ENCODE measurements around the gene ARG1. TPM values are rescaled to one million over a fixed set of nuclear protein-coding genes. Genes with fewer than 3 reads are reported as not detected.
"Not testable (repeated sequence)": the region's sequence is repeated elsewhere in the genome, so short reads cannot be mapped to it uniquely, and the experiment has no call there.

ARG1 gene
- total RNA-seq, 1 experiment from 2014 or later: not detected

DNA sequence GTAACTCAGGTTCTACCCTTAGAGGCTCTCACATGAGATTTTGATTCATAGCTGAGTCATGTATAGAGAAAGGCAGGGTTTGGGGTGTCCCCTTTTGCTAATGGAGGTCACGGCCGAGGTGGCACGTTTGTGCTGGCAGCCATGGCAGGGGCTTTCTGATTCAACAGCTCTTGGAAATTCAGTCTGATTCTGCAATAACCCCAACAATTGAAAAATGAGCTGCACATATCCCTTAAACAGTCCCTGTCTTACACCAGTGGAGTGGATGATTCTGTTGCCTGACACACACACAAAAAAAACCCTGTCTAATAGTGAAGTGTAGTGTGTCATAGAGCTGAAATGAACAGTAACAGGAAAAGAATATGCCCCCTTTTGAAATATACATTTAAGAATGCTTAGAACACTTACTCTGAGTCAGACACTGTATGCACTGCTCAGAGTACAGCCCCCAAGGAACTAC is 40.4 kb upstream of the ARG1 start:
- Histone ChIP-seq H3K4me2 (no peak overlapping the region), H3K9me3 (ENCODE audit: insufficient read depth, low read depth) (no peaks in the 10 kb centered on the region), H4K20me1 (ENCODE audit: insufficient read depth) (no peaks in the 10 kb centered on the region), H3K4me3 (no peak overlapping the region), H3K79me2 (ENCODE audit: low read depth) (no peaks in the 10 kb centered on the region), H3K9me2 (ENCODE audit: insufficient read depth) (no peaks in the 10 kb centered on the region), H3K27me3 (ENCODE audit: insufficient read depth, low read depth) (no peaks in the 10 kb centered on the region), H3K27ac (no peak overlapping the region), H3K36me3 (ENCODE audit: low read depth) (no peaks in the 10 kb centered on the region), H3F3A (ENCODE audit: insufficient read depth, low read depth) (no peaks in the 10 kb centered on the region), H3K4me1 (replicated peaks; ENCODE audit: insufficient read depth) (no peaks in the 10 kb centered on the region), H2AFZ (no peak overlapping the region)
- CTCF ChIA-PET: no interaction called here
- BruUV-seq (replicated peaks): no TSS peak
- intact Hi-C loops (cut with micrococcal nuclease; ENCODE audit: unreplicated experiment): loop anchor here (1.0 to 5.0 kb wide), 2 partner anchors 333 to 415 kb away; no protein-coding TSS in a partner anchor
- POLR2A ChIA-PET (ENCODE audit: unreplicated experiment): no interaction called here
- TF ChIP-seq, protein P1, sequence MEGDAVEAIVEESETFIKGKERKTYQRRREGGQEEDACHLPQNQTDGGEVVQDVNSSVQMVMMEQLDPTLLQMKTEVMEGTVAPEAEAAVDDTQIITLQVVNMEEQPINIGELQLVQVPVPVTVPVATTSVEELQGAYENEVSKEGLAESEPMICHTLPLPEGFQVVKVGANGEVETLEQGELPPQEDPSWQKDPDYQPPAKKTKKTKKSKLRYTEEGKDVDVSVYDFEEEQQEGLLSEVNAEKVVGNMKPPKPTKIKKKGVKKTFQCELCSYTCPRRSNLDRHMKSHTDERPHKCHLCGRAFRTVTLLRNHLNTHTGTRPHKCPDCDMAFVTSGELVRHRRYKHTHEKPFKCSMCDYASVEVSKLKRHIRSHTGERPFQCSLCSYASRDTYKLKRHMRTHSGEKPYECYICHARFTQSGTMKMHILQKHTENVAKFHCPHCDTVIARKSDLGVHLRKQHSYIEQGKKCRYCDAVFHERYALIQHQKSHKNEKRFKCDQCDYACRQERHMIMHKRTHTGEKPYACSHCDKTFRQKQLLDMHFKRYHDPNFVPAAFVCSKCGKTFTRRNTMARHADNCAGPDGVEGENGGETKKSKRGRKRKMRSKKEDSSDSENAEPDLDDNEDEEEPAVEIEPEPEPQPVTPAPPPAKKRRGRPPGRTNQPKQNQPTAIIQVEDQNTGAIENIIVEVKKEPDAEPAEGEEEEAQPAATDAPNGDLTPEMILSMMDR (conservative IDR thresholded peaks at IDR 0.05): no peak
- no peak for TF ChIP-seq EZH2 (IDR thresholded peaks at IDR 0.05; ENCODE audit: low read depth)
- no peak for DNase-seq

DNA sequence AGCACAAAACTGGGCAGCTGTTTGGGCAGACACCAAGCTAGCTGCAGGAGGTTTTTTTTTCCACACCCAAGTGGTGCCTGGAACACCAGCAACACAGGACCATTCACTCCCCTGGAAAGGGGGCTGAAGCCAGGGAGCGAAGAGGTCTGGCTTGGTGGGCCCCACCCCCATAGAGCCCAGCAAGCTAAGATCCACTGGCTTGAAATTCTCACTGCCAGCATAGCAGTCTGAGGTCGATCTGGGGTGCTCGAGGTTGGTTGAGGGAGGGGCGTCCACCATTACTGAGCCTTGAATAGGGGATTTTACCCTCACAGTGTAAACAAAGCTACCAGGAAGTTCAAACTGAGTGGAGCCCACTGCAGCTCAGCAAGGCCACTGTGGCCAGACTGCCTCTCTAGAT is 34.4 kb upstream of the ARG1 start:
- CTCF ChIA-PET; H3K9me3 ChIP-seq (ENCODE audit: insufficient read depth, low read depth); H3K79me2 ChIP-seq (ENCODE audit: low read depth); POLR2A ChIA-PET (ENCODE audit: unreplicated experiment); DNase-seq; intact Hi-C loops (cut with micrococcal nuclease; ENCODE audit: unreplicated experiment); H2AFZ ChIP-seq; H3K27me3 ChIP-seq (ENCODE audit: insufficient read depth, low read depth); H3K9me2 ChIP-seq (ENCODE audit: insufficient read depth); H3K36me3 ChIP-seq (ENCODE audit: low read depth); H3K27ac ChIP-seq; H3K4me3 ChIP-seq; H3K4me2 ChIP-seq; H3K4me1 ChIP-seq (replicated peaks; ENCODE audit: insufficient read depth); H4K20me1 ChIP-seq (ENCODE audit: insufficient read depth); BruUV-seq (replicated peaks); H3F3A ChIP-seq (ENCODE audit: insufficient read depth, low read depth): not testable (repeated sequence)

DNA sequence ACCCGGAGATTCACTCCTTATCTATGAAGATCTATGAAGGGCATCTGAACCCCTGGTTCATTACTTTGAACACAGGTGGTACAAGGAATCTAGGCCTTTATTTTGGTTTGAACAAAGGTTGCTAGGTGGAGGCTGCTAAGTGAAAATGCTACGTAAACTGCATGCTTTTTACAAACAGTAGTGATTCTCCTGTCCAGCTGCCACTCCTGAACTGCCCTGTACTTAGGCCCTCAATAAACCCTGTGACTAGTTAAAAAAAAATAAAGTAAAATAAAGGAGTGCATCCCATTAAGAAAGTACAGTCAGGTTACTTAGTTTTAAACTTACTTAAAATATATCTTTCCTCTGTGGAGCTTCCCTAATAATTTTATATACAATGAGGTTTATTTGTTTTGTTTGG is 27.7 kb upstream of the ARG1 start:
- Histone ChIP-seq H2AFZ (no peak overlapping the region), H3K9me2 (ENCODE audit: insufficient read depth) (no peaks in the 10 kb centered on the region), H3K4me1 (replicated peaks; ENCODE audit: insufficient read depth) (no peaks in the 10 kb centered on the region), H3K27ac (no peak overlapping the region), H3K27me3 (ENCODE audit: insufficient read depth, low read depth) (no peaks in the 10 kb centered on the region), H3F3A (ENCODE audit: insufficient read depth, low read depth) (no peaks in the 10 kb centered on the region), H3K79me2 (ENCODE audit: low read depth) (no peaks in the 10 kb centered on the region), H3K4me2 (no peak overlapping the region), H3K9me3 (ENCODE audit: insufficient read depth, low read depth) (no peaks in the 10 kb centered on the region), H3K4me3 (no peak overlapping the region), H3K36me3 (ENCODE audit: low read depth) (no peaks in the 10 kb centered on the region), H4K20me1 (ENCODE audit: insufficient read depth) (no peaks in the 10 kb centered on the region)
- no peak for DNase-seq
- no peak for TF ChIP-seq EZH2 (IDR thresholded peaks at IDR 0.05; ENCODE audit: low read depth)
- TF ChIP-seq, protein P1 (conservative IDR thresholded peaks at IDR 0.05): no peak
- POLR2A ChIA-PET (ENCODE audit: unreplicated experiment): interaction anchor here (0.7 kb wide), 1 partner anchor 35 kb away, joined by 5 read pairs; no protein-coding TSS in a partner anchor
- intact Hi-C loops (cut with micrococcal nuclease; ENCODE audit: unreplicated experiment): no loop called here
- BruUV-seq (replicated peaks): no TSS peak
- CTCF ChIA-PET: no interaction called here

DNA sequence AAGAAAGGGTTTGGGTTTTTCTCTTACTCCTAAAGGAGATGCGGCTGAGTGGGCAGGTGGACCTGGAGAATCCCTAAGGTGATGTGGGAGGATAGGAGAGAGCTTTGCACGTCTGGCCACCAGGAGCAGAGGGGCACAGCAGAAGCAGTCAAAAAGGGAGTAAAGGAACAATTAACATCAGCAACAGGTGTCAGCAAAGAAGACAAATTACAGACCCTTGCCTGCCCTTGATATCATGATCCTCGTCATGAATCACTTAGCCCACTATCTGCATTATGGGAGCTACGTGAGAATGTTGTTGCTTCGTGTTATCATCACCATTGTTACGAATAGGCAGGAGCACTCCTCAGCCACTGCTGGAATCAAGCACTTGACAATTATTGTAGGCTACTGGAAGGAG is 25.5 kb upstream of the ARG1 start:
- no peak overlapping the region for H3K27ac ChIP-seq
- no peaks in the 10 kb centered on the region for H3K79me2 ChIP-seq (ENCODE audit: low read depth)
- H3K36me3 ChIP-seq (ENCODE audit: low read depth): no peaks in the 10 kb centered on the region
- no peaks in the 10 kb centered on the region for H3K9me3 ChIP-seq (ENCODE audit: insufficient read depth, low read depth)
- ChIA-PET CTCF (no interaction called here), POLR2A (ENCODE audit: unreplicated experiment) (no interaction called here)
- no peak overlapping the region for H3K4me3 ChIP-seq
- no peaks in the 10 kb centered on the region for H3K4me1 ChIP-seq (replicated peaks; ENCODE audit: insufficient read depth)
- intact Hi-C loops (cut with micrococcal nuclease; ENCODE audit: unreplicated experiment): no loop called here
- BruUV-seq (replicated peaks): no TSS peak
- H3F3A ChIP-seq (ENCODE audit: insufficient read depth, low read depth): no peaks in the 10 kb centered on the region
- no peak for DNase-seq
- H3K27me3 ChIP-seq (ENCODE audit: insufficient read depth, low read depth): no peaks in the 10 kb centered on the region
- H3K4me2 ChIP-seq: no peak overlapping the region
- H3K9me2 ChIP-seq (ENCODE audit: insufficient read depth): no peaks in the 10 kb centered on the region
- no peaks in the 10 kb centered on the region for H4K20me1 ChIP-seq (ENCODE audit: insufficient read depth)
- H2AFZ ChIP-seq: no peak overlapping the region
- no peak for TF ChIP-seq EZH2 (IDR thresholded peaks at IDR 0.05; ENCODE audit: low read depth)
- TF ChIP-seq, protein P1 (conservative IDR thresholded peaks at IDR 0.05): no peak
